Retinal pigment epithelial cell (primary cell): ENCODE data around the gene PRDM16.
A peak's percentile ranks its signal among the peaks of the same experiment; 100 is the strongest.

Source experiments
- DNase-seq: peaks from one replicate; pipeline ENCODE4 v3.0.0-alpha.2; 2010; ENCODE audit warnings: low read depth
- H3K4me3 ChIP-seq: 2 replicates; pipeline ENCODE4 v1.5.1; 2011; ENCODE audit warnings: mild to moderate bottlenecking, low read length, control low read depth, moderate library complexity
- CTCF ChIP-seq: conservative IDR thresholded peaks from 2 replicates; pipeline ENCODE4 v1.5.1; 2011; ENCODE audit warnings: low read depth, low read length, control low read depth, inconsistent platforms

The PRDM16 gene

GRCh38 chr1:3312310-3312897 is 243.4 kb downstream of the PRDM16 start:
- DNase-seq: no peak
- H3K4me3 ChIP-seq: no peak overlapping the region
- TF ChIP-seq CTCF: no peak

- TF ChIP-seq CTCF: no peak
- DNase-seq: peak; percentile 98
- H3K4me3 ChIP-seq: no peak overlapping the region
These were observed 244.0 kb downstream of the PRDM16 start for GRCh38 chr1:3312898-3313575.

- H3K4me3 ChIP-seq: no peak overlapping the region
- no peak for TF ChIP-seq CTCF
- peak; percentile 95 for DNase-seq
These were observed 244.6 kb downstream of the PRDM16 start for GRCh38 chr1:3313576-3313950.

- no peak overlapping the region for H3K4me3 ChIP-seq
- TF ChIP-seq CTCF: no peak
These were observed 245.7 kb downstream of the PRDM16 start for GRCh38 chr1:3314491-3315381.

GRCh38 chr1:3315399-3316339 is 246.7 kb downstream of the PRDM16 start:
- TF ChIP-seq CTCF: no peak
- DNase-seq: no peak
- no peak overlapping the region for H3K4me3 ChIP-seq

More at GRCh38 chr1:3314491-3315381, 245.7 kb downstream of the PRDM16 start:
- no peak for DNase-seq

- DNase-seq: no peak
These were observed 247.4 kb downstream of the PRDM16 start for GRCh38 chr1:3316340-3316943.

More at GRCh38 chr1:3316340-3316943, 247.4 kb downstream of the PRDM16 start:
- H3K4me3 ChIP-seq: no peak overlapping the region
- TF ChIP-seq CTCF: no peak
